ENCODE results near the gene KIAA0825.
A peak's percentile ranks its signal among the peaks of the same experiment; 100 is the strongest.

Gene KIAA0825, protein sequence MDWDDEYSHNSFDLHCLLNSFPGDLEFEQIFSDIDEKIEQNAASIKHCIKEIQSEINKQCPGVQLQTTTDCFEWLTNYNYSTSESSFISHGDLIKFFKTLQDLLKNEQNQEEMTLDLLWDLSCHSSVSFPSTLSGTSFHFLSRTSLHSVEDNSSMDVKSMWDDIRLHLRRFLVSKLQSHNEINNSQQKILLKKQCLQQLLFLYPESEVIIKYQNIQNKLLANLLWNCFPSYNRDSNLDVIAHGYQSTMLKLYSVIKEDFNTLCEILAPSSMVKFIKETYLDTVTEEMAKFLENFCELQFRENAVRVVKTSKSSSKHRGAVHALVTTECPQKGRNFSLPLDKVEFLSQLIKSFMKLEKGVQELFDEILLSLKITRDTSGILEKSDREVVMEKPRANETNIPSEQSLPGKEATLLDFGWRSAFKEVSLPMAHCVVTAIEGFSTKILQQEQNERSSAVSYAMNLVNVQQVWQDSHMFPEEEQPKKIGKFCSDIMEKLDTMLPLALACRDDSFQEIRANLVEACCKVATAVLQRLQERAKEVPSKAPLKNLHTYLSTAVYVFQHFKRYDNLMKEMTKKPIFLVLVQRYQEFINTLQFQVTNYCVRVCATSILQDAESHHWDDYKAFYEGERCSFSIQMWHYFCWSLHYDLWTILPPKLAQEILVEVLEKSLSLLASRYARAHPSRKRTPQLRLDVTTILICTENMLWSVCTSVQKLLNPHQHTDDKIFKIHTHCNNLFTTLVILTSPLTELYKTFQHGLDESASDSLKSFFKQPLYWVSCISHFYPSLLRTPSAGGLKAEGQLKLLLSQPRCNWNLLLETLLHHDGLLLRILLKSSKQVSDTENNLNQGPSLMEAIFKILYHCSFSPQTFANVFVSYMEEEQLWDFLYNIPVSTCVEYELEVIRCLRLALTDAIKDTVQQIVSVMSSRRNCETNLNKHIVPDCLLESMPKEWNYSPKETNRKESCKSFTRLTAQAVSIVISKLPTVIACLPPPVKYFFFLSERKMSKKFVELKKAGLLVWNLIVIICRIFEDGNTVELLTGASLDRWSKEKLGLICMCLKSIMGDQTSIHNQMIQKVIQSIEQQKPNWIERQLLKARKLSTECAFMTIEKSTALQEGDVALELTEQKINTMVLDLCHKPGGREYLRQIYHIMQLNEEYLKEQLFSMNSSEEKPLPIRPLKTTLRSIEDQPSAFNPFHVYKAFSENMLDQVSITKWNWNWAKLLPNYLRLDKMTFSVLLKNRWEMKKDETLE (N-terminal part only)

DNA sequence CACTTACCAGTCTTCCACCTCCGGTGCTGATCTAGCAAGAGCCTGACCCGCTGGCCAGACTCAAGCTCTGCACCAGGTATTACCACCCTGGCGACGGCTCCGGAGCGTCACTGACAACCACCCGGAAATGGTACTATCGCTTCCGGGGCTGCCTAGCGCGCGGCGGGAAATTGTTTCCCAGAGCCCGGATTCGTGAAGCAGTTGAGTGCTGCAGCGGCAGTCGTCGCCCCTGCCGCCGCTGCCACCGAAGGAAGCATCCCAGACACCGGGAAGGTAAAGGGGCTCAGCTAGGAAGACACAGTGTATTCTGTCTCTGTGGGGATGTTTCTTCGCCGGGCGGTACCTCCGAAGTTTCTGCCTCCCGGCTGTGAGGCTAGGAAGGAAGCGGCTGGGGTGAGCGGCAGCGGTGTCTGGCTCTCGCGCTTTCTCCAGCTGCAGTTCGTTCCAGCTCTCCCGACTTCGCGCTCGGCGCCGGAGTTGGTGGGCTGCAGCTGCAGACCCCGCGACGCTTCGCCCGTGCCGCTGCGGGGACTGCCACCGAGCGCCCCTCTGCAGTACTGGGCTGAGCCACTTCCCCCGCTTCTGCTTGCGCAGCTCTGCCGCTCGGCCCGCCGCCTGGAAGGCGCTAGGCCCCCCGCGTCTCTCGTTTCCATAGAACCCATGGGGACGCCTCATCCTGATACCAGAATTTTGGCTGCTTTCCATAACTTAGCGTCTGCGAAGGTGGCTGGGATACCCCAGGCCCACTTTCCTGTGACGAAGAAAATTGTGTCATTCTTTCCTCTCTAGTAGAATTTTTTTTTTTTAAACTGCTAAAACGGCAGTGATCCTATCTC, at the start of gene KIAA0825, which contains the start of gene SLF1:
KIAA0825 (minus strand) TSS at position 112 of the 836 bp plus-strand sequence. CDS start 81,478 bp downstream, outside the sequence.
SLF1 (plus strand) TSS at position 177 of the 836 bp plus-strand sequence. CDS start 10,142 bp downstream, outside the sequence.
- H3K36me3 ChIP-seq (ENCODE audit: control insufficient read depth, insufficient read depth, low read length): no peaks in the 10 kb centered on the region
- H3K27me3 ChIP-seq (replicated peaks; ENCODE audit: control insufficient read depth, insufficient read depth, low read length): no peaks in the 10 kb centered on the region
- H3K4me3 ChIP-seq (replicated peaks; ENCODE audit: low read depth, low read length): peak within 1 kb of the TSS; percentile 71
- no peak for TF ChIP-seq CTCF (IDR thresholded peaks at IDR 0.05; ENCODE audit: insufficient read depth, low read length, poor library complexity, severe bottlenecking)
- DNase-seq (ENCODE audit: extremely low read depth, insufficient read length): peak; percentile 85

GRCh38 chr5:94667937-94668336, 49.5 kb upstream of the KIAA0825 start:
- Histone ChIP-seq H3K4me3 (replicated peaks; ENCODE audit: low read depth, low read length) (no peak overlapping the region), H3K36me3 (ENCODE audit: control insufficient read depth, insufficient read depth, low read length) (no peaks in the 10 kb centered on the region; the same call in 1 of the 2 replicates), H3K27me3 (replicated peaks; ENCODE audit: control insufficient read depth, insufficient read depth, low read length) (no peaks in the 10 kb centered on the region)
- no peak for TF ChIP-seq CTCF (IDR thresholded peaks at IDR 0.05; ENCODE audit: insufficient read depth, low read length, poor library complexity, severe bottlenecking)
- DNase-seq (ENCODE audit: extremely low read depth, insufficient read length): no peak

- DNase-seq (ENCODE audit: extremely low read depth, insufficient read length): no peak
- peaks cover 5% of the 10 kb centered on the region for H3K36me3 ChIP-seq (ENCODE audit: control insufficient read depth, insufficient read depth, low read length)
- H3K4me3 ChIP-seq (replicated peaks; ENCODE audit: low read depth, low read length): no peak overlapping the region
- no peak for TF ChIP-seq CTCF (IDR thresholded peaks at IDR 0.05; ENCODE audit: insufficient read depth, low read length, poor library complexity, severe bottlenecking)
- no peaks in the 10 kb centered on the region for H3K27me3 ChIP-seq (replicated peaks; ENCODE audit: control insufficient read depth, insufficient read depth, low read length)
Measured at GRCh38 chr5:94661086-94661485, 42.7 kb upstream of the KIAA0825 start.

- no peak for TF ChIP-seq CTCF (IDR thresholded peaks at IDR 0.05; ENCODE audit: insufficient read depth, low read length, poor library complexity, severe bottlenecking)
- peaks cover 5% of the 10 kb centered on the region for H3K36me3 ChIP-seq (ENCODE audit: control insufficient read depth, insufficient read depth, low read length)
- H3K27me3 ChIP-seq (replicated peaks; ENCODE audit: control insufficient read depth, insufficient read depth, low read length): no peaks in the 10 kb centered on the region
- DNase-seq (ENCODE audit: extremely low read depth, insufficient read length): no peak
- H3K4me3 ChIP-seq (replicated peaks; ENCODE audit: low read depth, low read length): no peak overlapping the region
Measured at GRCh38 chr5:94660506-94660905, 42.1 kb upstream of the KIAA0825 start.

- TF ChIP-seq CTCF (IDR thresholded peaks at IDR 0.05; ENCODE audit: insufficient read depth, low read length, poor library complexity, severe bottlenecking): no peak
- H3K27me3 ChIP-seq (replicated peaks; ENCODE audit: control insufficient read depth, insufficient read depth, low read length): no peaks in the 10 kb centered on the region
- H3K36me3 ChIP-seq (ENCODE audit: control insufficient read depth, insufficient read depth, low read length): peaks cover 5% of the 10 kb centered on the region
- DNase-seq (ENCODE audit: extremely low read depth, insufficient read length): no peak
- no peak overlapping the region for H3K4me3 ChIP-seq (replicated peaks; ENCODE audit: low read depth, low read length)
Measured at GRCh38 chr5:94658272-94658671, 39.9 kb upstream of the KIAA0825 start.

All from GM06990 (cell line).